Stimulated activated CD4-positive, alpha-beta T cell treated with anti-CD3 and anti-CD28 coated beads, Interleukin-1b, Interleukin-23, amount 100 ng/mL, for 4 hours (primary cell): ENCODE data around the gene IL36RN.

Experiments
- DNase-seq, 2 donors: peaks; one replicate each; pipeline ENCODE4 v3.0.0-alpha.2; 2020; ENCODE audit warnings: low read depth in 2 of 2

IL36RN gene

DNA sequence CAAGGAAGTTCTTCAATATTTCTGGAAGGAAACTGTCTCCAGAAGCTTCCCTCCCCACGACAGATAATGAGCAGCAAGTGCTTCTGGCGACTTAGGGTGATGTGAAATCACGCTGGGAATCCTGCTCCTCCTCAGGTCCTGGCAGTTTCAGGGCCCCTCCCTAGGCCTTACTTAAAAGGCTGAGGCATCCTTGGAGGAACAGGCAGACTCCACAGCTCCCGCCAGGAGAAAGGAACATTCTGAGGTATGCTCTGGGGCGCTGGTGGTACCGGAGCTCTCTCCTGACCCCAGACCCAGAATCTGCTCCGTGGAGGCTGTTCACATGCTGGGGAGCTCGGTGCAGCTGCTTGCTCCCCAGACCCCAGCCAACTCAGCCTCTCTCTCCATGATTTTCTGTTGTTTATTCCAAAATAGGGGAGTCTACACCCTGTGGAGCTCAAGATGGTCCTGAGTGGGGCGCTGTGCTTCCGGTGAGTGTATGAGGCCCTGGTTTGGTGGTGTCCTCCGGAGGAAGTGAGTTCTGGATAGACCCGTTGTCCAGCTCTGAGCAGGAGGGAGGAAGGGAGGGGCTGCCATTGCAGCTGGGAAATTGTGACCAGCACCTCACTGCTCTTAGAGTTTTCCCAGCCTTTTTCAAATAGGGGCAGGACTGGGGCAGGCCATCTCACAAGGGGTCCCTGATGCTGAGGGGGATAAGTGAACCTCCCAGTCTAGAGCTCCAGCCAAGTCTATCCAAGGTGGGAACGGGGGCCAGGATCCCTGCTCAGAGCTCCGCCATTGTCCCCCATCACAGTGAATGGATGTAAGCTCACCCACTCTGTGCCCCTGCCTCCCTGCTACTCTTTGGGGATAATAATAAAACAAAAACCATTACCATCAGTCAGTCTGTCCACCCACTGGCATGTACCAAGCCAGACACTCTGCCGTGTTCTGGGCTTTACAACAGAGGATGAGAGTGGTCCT is at the start of gene IL36RN:
TSS of gene IL36RN (plus strand) at position 201 of the 963 bp plus-strand sequence. CDS start at position 442, 241 bp downstream.
- DNase-seq: no peak

DNA sequence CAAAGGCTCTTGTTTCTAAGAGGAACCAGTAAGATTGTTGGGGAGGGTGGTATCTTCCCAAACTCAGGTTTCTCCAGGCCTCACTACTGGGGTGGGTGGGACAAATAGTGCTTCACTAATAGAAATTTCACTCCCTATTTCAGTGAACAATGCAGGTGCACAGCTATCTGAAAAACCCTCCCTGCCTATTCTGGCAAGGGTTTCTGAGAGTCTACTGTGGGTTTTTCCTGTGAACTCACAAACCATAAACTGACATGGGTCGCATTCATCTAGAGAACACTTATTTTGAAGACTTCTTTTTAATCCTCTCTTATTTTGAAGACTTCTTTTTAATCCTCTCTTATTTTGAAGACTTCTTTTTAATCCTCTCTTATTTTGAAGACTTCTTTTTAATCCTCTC is 49.4 kb upstream of the IL36RN start:
- DNase-seq: no peak

DNA sequence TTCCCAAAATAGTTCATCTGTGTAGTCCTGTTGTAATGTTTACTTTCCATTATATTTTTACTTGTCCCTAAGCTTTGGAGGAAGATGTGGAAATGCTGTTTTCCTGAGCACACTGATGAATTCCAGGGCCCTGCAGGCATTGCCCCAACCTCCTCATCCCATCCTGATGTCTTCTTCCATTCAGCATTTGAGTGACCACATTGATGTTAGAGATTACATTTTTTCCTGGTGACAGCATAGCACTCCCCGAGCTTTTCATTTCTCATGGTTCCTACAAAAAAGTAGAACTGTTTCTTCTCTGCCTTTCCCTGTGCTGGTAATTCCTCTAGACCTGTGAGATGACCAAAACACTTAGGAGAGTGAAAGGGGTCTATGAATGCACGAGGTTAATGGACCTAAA is 48.9 kb upstream of the IL36RN start:
- DNase-seq: no peak

DNA sequence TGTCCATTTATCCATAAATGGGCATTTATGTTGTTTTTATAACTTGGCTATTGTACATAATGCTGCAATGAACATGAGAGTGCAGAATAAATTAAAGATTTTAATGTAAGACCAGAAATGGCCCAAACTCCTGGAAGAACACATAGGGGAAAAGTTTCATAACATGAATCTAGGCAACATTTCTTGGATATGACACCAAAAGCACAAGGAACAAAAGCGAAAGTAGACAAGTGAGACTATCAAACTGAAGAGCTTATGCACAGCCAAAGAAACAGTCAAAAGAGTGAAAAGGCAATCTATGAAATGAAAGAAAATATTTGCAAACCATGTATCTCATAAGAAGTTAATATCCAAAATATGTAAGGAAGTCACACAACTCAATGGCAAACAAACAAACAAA is 47.9 kb upstream of the IL36RN start:
- no peak for DNase-seq

DNA sequence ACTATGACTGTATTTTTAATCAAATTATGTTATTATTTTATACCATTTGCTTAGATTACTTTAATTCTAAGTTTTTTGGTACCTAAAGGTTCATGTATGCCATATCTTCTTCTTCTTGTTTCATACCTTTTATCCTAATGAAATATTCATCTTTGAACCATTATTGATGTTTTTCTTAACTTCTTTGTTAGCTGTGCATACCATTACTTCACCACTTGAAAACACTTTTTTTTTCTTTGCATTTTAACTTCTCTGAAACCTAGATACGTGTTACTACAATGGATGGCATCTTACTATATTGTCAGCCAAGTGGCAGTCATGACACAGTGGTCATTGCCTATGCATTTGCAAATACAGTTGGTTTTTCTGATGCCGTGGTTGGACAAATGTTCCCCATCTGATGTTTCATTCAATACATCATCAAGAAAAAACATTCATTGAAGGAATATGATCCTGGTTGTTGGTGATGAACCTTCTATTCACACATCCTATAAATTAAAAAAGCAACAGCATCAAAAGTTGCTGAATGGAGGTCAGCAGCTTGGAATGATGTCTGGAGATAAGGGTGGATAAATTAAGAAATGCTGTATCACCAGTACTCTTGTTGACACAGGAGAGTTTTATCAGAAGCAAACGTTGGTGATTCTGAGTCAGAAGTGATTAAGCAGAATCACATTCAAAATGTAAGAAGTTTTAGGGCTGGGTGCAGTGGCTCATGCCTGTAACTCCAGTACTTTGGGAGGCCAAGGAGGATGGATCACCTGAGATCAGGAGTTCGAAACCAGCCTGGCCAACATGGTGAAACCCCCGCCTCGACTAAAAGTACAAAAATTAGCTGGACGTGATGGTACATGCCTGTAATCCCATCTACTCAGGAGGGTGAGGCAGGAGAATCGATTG is 46.3 kb upstream of the IL36RN start:
- DNase-seq: no peak

DNA sequence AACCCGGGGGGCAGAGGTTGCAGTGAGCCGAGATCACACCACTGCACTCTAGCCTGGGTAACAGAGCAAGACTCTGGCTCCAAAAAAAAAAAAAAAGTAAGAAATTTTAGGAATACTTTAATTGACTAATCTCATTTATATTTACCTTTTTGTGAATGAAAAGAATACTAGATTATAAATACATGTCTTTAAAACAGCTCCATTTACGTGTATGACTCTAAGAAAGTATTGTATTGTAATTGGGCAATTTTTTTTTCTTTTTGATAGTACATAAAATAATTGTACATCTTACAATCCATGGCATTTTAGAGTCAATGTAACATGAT is 45.7 kb upstream of the IL36RN start:
- no peak for DNase-seq

DNA sequence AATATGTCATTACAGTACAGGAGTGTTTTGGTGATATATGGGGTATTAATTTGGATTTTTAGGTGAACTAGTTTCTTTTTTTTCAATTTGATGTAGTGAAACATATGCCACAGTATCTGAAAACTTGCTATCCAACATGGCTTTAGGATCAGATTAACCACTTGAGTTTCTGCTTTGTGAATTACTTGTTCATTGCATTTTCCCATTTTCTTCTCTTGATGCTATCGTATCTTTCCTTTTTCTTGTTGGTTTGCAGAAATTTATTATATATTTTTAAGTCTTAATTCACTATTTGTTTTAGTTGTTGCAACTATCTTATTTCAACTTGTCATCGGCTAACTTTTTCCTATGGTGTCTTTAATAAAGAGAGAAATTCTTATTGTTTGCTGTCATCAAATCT is 44.9 kb upstream of the IL36RN start:
- DNase-seq: no peak

DNA sequence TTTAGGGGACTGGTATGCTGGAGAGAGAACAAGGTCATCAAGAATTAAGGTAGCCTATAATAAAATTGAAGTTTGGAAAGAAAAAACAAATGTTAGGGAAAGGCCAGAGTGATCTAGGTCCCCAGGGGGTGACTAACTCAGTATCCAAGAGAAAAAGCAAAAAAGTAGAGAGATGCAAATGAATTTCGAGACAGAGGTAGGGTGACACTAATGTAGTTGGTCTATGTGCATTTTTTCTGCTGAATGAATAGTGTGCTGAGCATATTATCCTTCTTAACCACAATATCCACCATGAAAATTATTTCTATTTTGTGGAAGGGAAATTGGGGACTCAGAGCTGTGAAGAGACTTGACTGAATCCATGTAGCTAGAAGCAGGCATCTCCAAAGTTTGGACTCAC is 44.0 kb upstream of the IL36RN start:
- no peak for DNase-seq

DNA sequence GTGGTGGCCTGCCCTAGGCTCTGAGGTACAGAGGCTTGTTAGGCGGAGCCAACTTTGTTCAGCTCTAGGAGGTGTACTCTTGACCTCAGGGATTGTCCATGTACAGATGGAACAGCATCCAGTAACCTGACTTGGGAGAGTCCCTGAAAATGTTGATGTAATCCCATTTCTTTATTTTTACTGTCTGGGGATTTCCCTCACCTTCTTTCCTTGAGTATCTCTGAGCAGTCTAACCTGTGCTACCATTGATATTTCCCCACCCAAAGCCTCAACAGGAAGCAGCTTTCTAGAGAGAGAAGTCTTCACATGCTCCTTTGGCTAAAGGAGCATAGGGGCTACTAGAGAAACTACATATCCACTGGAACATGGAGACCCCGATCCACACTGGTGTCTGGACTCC is 43.3 kb upstream of the IL36RN start:
- no peak for DNase-seq

DNA sequence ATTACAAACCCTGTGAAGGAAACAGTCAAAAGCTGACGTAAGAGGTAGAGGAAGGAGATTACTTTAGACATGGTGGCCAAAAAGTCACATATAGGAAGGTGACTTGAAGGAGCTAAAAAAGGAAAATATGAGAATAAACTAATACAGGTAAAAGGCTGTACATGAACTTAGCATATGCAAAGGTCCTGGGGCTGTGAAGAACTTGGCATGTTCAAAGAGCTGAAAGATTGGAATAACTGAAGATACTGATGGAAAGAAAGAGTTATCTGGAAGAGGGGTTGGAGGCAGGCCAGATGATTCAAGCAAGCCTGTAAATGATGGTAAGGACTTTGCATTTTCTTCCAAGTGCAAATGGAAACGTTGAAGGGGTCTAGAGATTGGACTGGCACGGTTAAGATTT is 40.5 kb upstream of the IL36RN start:
- DNase-seq: no peak

DNA sequence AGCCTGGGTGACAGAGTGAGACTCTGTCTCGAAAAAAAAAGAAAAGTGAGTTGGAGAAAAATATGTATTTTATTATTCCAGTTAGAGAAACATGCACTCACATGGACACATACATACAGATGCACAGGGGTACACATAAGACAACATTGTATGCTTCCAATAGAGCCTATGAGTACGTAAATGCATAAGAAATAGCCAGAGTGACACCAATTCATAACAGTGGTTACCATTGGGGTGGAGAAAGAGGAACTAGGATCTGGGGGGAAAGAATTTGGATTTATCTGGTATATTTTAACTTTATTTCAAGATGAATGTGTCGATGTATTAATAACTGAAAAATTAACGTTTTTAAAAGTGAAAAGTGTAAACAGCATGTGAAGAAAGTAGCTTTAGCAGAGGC is 37.7 kb upstream of the IL36RN start:
- no peak for DNase-seq

DNA sequence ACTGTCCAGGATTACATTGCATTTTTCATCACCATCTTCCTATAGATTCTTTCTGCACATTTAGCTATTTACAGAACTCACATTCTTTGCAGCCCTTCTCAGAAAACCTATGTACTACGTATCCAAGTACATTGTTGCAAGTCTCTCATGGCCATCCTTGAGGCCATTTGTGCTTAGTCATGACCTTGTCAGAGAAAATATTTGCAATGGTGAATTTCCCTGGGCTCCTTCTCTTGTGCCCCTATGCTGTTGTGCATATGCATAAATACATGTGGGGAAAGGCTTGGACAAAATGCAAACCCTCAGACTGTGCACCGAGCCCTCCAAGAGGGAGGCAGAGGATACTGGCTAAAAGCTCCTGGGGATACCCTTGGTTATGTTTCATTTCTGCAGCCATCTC is 34.2 kb upstream of the IL36RN start:
- no peak for DNase-seq

DNA sequence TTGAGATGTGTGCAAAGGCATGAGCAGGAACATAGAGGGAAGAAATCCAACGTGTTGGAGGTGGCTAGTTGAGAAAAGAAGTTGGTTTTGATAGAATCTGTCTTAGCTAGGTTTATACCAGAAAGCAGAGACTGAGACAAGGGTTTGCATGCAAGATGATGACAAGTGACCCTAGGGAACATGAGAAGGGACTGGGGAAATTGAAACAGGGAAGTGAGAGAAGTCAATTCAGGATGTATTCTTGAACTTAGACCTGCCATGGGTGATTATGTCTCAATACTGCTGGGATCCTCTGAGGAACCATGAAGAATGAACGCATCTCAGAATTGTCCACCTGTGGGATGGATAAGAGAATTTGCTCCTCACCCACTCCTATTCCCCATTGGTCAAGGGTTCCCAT is 33.3 kb upstream of the IL36RN start:
- no peak for DNase-seq

DNA sequence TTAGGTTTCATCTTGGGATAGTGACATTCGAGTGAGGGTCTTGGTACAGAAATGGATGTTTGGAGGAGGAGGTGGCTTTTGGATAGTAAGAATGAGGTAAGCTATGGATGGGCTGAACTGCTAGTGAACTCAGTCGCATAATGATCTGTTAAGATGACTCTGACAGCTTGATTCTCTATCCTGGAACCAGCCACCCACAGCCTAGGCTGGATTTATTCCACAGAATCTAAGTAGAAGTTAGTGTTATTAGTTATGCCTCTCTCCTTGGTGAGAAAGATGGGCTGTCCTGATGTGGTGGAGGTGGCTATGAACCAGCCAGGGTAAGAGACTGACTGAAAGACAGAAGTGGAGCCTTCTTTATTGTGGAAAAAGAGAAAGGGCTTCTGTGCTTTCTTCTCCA is 31.3 kb upstream of the IL36RN start:
- no peak for DNase-seq

DNA sequence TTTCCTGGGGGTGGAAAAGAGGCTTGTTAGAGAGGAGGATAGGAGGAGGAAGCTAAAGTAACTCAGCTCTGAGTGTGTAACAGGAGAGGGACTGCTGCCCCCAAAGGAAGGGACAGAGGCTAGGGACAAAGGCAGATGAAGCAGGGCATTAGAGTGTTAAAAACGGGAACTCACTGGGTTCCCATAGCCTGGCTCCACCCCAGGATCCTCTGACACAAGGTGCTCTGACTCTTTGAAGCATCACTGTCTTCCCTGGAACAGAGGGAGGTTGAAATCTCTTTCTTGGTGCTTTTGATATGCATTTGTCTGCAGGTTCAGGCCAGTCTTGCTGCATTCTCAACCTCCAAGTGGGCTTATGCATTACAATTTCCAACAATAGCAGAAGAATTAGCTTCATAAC is 30.9 kb upstream of the IL36RN start:
- DNase-seq: no peak

DNA sequence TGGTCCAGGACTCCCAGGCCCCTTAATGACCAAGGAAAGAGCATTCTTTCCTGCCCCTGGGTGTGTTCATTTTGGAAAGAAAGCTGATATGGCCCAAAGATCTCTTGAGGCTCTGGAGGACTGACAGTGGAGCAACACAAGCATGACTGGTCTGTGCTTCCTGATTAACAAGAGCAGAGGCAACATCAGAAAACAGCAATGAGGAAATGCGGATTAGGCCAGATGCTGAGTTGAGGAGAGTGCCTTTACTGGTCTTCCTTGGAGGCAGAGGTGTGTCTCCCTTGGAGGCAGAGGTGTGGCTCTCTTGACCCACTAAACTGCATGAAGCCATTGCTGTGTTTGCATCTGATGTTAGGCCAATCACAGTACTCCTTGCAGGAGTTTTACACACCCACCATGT is 26.3 kb upstream of the IL36RN start:
- DNase-seq: no peak

DNA sequence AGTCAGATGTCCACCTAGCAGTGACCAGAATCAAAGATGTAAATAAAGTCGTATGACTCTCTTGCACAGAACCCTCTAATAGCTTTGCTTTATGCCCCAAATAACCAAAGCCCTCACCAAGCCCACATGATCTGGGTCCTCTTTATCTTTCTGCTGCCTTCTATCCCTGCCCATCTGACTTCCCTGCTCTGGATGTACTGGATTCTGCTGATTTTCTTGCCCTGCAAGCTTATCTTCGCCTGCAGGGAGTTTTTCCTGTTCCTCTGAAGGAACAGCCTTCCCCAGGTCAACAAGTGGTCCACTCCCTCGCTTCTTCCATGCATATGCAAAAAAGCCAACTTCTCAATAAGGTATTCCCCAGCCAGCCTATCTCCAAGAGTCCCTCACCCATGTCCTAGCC is 25.0 kb upstream of the IL36RN start:
- no peak for DNase-seq

DNA sequence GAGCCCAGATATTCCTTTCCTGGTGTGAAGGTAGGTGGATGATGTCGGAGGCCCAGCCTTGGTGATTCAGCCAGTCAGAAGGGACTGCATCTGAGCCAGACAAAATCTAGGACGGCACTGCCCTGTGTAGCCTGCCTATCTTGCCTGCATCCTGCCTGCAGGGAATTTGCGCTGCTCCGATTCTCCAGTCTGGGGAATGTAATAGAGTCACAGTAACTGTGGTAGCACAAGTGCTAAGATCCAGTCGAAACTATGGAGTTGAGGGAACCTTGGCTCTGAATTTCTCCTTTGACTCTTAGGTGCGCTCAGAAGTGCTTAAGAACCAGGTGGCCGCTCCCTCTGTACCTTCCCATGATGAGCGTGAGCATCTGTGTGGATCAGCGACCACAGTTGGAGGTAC is 22.2 kb upstream of the IL36RN start:
- DNase-seq: no peak

DNA sequence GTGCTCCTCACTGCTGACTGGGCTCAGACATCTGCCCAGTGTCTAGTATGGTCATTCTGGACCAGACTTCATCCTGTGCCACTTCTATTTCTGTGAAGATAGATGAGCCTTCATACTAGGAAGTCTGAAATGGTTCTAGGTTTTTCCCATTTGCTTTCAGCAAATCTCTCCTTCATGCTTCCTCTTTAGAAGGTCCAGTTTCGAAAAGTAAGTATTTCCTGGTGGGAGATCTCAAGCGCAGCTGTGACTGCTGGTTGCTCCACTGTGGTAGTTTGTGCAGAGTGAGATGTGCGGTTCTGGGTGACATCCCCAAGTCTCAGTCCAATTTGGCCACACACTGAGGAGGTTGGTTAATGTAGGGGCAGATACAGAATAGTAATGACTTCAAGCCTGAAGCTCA is 20.7 kb upstream of the IL36RN start:
- DNase-seq: no peak

DNA sequence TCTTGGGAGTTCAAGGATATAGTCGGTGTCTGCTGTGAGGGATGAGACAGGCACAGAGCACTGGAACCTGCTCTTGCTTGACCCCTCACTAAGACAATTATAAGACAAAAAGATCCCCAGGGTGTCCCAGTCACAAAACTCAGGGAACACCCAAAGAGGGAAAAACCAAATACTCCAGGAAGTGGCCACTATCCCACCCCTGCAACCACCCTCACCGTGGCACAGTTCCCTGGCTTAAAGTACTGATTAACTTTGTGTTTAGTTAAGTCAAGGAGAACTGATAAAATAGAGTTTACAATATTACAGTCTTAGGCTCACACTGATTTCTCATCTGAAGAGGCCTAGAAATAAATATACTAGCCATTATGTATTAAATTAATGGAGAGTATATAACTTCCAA is 19.8 kb upstream of the IL36RN start:
- no peak for DNase-seq

DNA sequence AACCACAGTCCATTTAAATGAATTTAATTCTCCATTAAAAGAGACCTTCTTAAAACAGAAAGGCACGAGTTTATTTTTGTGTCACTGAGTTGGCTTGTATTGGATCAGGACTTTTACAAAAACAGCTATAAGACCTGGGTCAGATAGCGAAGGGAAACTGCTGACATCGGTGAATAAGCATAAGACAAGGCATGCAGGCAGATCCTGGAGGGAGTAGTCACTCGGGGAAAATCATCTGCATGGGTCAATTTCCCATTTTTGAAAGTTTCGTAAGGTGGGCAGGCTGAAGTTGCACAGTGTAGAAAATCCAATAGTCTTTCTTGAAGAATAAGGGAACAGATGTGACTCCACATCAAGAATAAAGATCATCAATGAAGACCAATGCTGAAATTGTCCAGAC is 19.3 kb upstream of the IL36RN start:
- no peak for DNase-seq

DNA sequence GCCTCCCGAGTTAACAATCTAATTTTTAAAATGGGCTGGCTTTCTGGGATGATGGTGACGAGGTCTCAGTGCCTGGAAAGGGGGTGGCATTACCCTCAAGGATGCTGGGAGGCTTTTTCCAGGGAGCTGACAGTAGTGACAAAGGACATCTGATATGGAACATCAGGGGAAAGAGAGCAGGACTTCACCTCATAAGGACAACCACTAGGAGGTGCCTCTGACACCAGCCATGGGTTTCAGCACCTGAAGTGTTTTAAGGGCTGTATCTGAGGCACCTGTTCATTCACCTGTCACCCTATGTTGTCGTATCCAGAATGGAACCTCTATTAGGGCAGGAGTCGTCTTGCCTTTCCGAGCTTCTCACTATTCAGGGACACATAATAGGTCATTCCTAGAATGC is 17.1 kb upstream of the IL36RN start:
- DNase-seq: no peak

DNA sequence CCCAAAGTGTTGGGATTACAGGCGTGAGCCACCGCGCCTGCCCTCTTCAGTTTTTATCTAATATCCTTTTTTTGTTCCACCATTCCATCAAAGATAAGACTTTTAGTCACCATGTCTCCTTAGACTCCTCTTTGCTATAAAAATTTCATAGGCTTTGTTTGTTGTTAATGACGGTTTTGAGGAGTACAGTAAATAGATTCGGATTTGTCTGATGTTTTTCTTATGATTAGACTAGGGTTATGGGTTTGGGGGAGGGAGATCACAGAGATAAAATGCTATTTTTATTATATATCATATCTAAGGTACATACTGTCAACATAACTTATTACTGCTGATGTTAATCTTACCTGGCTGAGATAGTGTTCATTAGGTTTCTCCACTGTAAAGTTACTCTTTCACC is 12.5 kb upstream of the IL36RN start:
- no peak for DNase-seq
